Caco-2 (cell line): ENCODE measurements around the gene C10orf88. TPM values are rescaled to one million over a fixed set of nuclear protein-coding genes. Genes with fewer than 3 reads are reported as not detected.

Experiments
- BruUV-seq: library from RNA; stranded (reverse); fragments of 400-500 nt; replicated peaks from 2 replicates; lab custom pipeline; 2021; lab: Mats Ljungman, UMichigan
- CTCF ChIA-PET: fragments of 300-600 bp; sonication (Branson Sonifier 250); formaldehyde crosslinking; loops from one replicate; lab custom pipeline; 2022; ENCODE audit warnings: antibody characterized with exemption; lab: Charles Lee
- POLR2A ChIA-PET: fragments of 300-600 bp; sonication (Branson Sonifier 250); formaldehyde crosslinking; loops from one replicate; lab custom pipeline; 2022; ENCODE audit warnings: antibody characterized with exemption; lab: Charles Lee
- DNase-seq, 2 experiments: peaks; one replicate each; pipeline versions ENCODE4 v3.0.0 to v3.0.0-alpha.2; 2020 to 2022
- H3K27me3 ChIP-seq: replicated peaks from 2 replicates; pipeline ENCODE4 v1.6.0; 2011; ENCODE audit warnings: low read length; ENCODE audit not compliant: control insufficient read depth, insufficient read depth
- H3K36me3 ChIP-seq: 2 replicates; pipeline ENCODE4 v1.5.1; 2011; ENCODE audit warnings: low read length; ENCODE audit not compliant: control insufficient read depth, insufficient read depth
- H3K4me1 ChIP-seq: fragments of 250-450 bp; sonication (Bioruptor Pico); 2 replicates; pipeline ENCODE4 v1.5.1; 2020; ENCODE audit warnings: mild to moderate bottlenecking
- H3K4me3 ChIP-seq: 2 replicates; pipeline ENCODE4 v1.5.1; 2011; ENCODE audit warnings: low read depth, mild to moderate bottlenecking, control low read depth, low read length
- H3K9me3 ChIP-seq: fragments of 250-450 bp; sonication (Bioruptor Pico); 2 replicates; pipeline ENCODE4 v1.5.1; 2020; ENCODE audit warnings: mild to moderate bottlenecking, moderate library complexity
- H3K27ac Mint-ChIP-seq: one replicate; pipeline ENCODE4 v1.8.0; 2022; ENCODE audit warnings: mixed read lengths; ENCODE audit not compliant: unreplicated experiment
- H3K27me3 Mint-ChIP-seq: one replicate; pipeline ENCODE4 v1.8.0; 2022; ENCODE audit warnings: mixed read lengths; ENCODE audit not compliant: insufficient read depth, unreplicated experiment
- H3K36me3 Mint-ChIP-seq: one replicate; pipeline ENCODE4 v1.8.0; 2022; ENCODE audit warnings: mild to moderate bottlenecking, mixed read lengths; ENCODE audit not compliant: insufficient read depth, unreplicated experiment
- H3K4me1 Mint-ChIP-seq: one replicate; pipeline ENCODE4 v1.8.0; 2022; ENCODE audit warnings: low read depth, mixed read lengths; ENCODE audit not compliant: unreplicated experiment
- H3K4me3 Mint-ChIP-seq: one replicate; pipeline ENCODE4 v1.8.0; 2022; ENCODE audit warnings: mild to moderate bottlenecking, moderate library complexity, mixed read lengths; ENCODE audit not compliant: unreplicated experiment
- H3K9me3 Mint-ChIP-seq: one replicate; pipeline ENCODE4 v1.8.0; 2022; ENCODE audit warnings: mixed read lengths; ENCODE audit not compliant: unreplicated experiment
- CTCF ChIP-seq, 2 experiments: fragments of 200-600 bp in 1 of 2; IDR thresholded peaks; 1 replicate in 1 of 2; 2 replicates in 1 of 2; pipeline versions ENCODE4 v1.5.1 to v1.8.0; 2011 to 2022; ENCODE audit warnings: antibody characterized with exemption in 1 of 2, control low read depth in 1 of 2, inconsistent platforms in 1 of 2, low read depth in 1 of 2, low read length in 1 of 2, mild to moderate bottlenecking in 1 of 2, moderate library complexity in 1 of 2; ENCODE audit not compliant: insufficient read depth in 1 of 2, severe bottlenecking in 1 of 2, unreplicated experiment in 1 of 2
- intact Hi-C: fragments of 100-400 bp; cut with micrococcal nuclease; formaldehyde crosslinking; loops from one replicate; pipeline ENCODE4 v1.10.0; 2022; ENCODE audit not compliant: unreplicated experiment
- total RNA-seq: library from RNA; stranded (reverse); gene quantifications from 2 replicates; pipeline ENCODE4 v1.2.3, GENCODE V29; 2022

C10orf88 gene
- total RNA-seq, 1 experiment from 2014 or later: 8.7 TPM

- Mint-ChIP-seq H3K4me3 (no peak overlapping the region), H3K27me3 (no peaks in the 10 kb centered on the region), H3K27ac (no peak overlapping the region), H3K36me3 (peaks cover 4% of the 10 kb centered on the region), H3K9me3 (no peaks in the 10 kb centered on the region), H3K4me1 (peaks cover 7% of the 10 kb centered on the region)
- intact Hi-C loops: no loop called here
- H3K4me3 ChIP-seq: no peak overlapping the region
- no TSS peak for BruUV-seq
- no peaks in the 10 kb centered on the region for H3K4me1 ChIP-seq
- no peak for TF ChIP-seq CTCF (IDR thresholded peaks at IDR 0.05; ENCODE audit: insufficient read depth in 1 of 2, low read depth in 1 of 2, low read length in 1 of 2, severe bottlenecking in 1 of 2, unreplicated experiment in 1 of 2)
- ChIA-PET POLR2A (no interaction called here), CTCF (no interaction called here)
- H3K9me3 ChIP-seq: no peaks in the 10 kb centered on the region
- H3K27me3 ChIP-seq: no peaks in the 10 kb centered on the region
- H3K36me3 ChIP-seq: no peaks in the 10 kb centered on the region
- no peak for DNase-seq
These were observed 46.1 kb upstream of the C10orf88 start for GRCh38 chr10:123000155-123000554.

GRCh38 chr10:122999347-122999746 is 45.3 kb upstream of the C10orf88 start:
- intact Hi-C loops: no loop called here
- Mint-ChIP-seq H3K4me3 (no peak overlapping the region), H3K4me1 (peaks cover 7% of the 10 kb centered on the region), H3K9me3 (no peaks in the 10 kb centered on the region), H3K36me3 (peaks cover 6% of the 10 kb centered on the region), H3K27me3 (no peaks in the 10 kb centered on the region), H3K27ac (no peak overlapping the region)
- ChIA-PET CTCF (no interaction called here), POLR2A (no interaction called here)
- Histone ChIP-seq H3K4me1 (no peaks in the 10 kb centered on the region), H3K4me3 (no peak overlapping the region), H3K36me3 (no peaks in the 10 kb centered on the region), H3K27me3 (no peaks in the 10 kb centered on the region), H3K9me3 (no peaks in the 10 kb centered on the region)
- no peak for DNase-seq
- no peak for TF ChIP-seq CTCF (IDR thresholded peaks at IDR 0.05; ENCODE audit: insufficient read depth in 1 of 2, low read depth in 1 of 2, low read length in 1 of 2, severe bottlenecking in 1 of 2, unreplicated experiment in 1 of 2)
- no TSS peak for BruUV-seq

GRCh38 chr10:122998934-122999333 is 44.9 kb upstream of the C10orf88 start:
- Mint-ChIP-seq H3K27ac (no peak overlapping the region), H3K4me1 (peaks cover 4% of the 10 kb centered on the region), H3K4me3 (no peak overlapping the region), H3K9me3 (no peaks in the 10 kb centered on the region), H3K36me3 (peaks cover 6% of the 10 kb centered on the region), H3K27me3 (no peaks in the 10 kb centered on the region)
- Histone ChIP-seq H3K4me3 (no peak overlapping the region), H3K27me3 (no peaks in the 10 kb centered on the region), H3K4me1 (no peaks in the 10 kb centered on the region), H3K36me3 (no peaks in the 10 kb centered on the region), H3K9me3 (no peaks in the 10 kb centered on the region)
- ChIA-PET POLR2A (no interaction called here), CTCF (no interaction called here)
- no peak for DNase-seq
- no peak for TF ChIP-seq CTCF (IDR thresholded peaks at IDR 0.05; ENCODE audit: insufficient read depth in 1 of 2, low read depth in 1 of 2, low read length in 1 of 2, severe bottlenecking in 1 of 2, unreplicated experiment in 1 of 2)
- intact Hi-C loops: no loop called here
- no TSS peak for BruUV-seq
